ENCODE data around the gene NOSIP.

NOSIP gene

DNA sequence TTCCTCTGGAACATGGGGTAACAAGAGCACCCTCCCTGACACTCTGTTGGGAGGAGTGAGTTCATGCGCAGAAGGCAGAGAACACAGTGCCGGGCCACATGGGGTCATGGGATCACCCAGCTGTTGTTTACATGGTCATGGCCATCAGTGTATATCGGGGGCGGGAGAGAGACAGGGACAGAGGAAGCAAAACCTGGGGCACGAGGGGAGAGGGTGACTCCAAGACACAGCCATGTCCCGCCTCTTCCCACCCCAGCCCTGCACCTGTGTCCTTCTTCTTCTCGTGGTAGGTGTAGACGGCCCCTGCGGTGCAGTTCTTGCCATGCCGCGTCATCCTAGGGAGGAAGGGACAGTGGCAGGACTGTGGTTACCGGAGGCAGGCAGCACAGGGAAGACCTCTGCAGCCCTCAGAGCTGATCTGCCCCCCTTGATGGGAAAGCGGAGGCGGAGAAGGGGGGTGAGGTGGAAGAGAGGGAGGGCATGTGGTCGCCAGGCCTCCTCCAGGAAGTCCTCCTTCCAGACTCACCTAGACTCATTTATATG, 19.9 kb downstream of the NOSIP start:
- H3K27ac ChIP-seq, result peak overlapping the region; percentile 48
- no peak overlapping the region for H3K4me3 ChIP-seq (ENCODE audit: low read depth in 1 of 2, low read length in 1 of 2)
- TF ChIP-seq, protein P1, sequence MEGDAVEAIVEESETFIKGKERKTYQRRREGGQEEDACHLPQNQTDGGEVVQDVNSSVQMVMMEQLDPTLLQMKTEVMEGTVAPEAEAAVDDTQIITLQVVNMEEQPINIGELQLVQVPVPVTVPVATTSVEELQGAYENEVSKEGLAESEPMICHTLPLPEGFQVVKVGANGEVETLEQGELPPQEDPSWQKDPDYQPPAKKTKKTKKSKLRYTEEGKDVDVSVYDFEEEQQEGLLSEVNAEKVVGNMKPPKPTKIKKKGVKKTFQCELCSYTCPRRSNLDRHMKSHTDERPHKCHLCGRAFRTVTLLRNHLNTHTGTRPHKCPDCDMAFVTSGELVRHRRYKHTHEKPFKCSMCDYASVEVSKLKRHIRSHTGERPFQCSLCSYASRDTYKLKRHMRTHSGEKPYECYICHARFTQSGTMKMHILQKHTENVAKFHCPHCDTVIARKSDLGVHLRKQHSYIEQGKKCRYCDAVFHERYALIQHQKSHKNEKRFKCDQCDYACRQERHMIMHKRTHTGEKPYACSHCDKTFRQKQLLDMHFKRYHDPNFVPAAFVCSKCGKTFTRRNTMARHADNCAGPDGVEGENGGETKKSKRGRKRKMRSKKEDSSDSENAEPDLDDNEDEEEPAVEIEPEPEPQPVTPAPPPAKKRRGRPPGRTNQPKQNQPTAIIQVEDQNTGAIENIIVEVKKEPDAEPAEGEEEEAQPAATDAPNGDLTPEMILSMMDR (IDR thresholded peaks at IDR 0.05), result no peak
- no peaks in the 10 kb centered on the region for H3K27me3 ChIP-seq
- no peaks in the 10 kb centered on the region for H3K9me3 ChIP-seq
- H3K36me3 ChIP-seq, result peaks cover 64% of the 10 kb centered on the region
- H3K4me1 ChIP-seq (ENCODE audit: control insufficient read depth in 1 of 2, insufficient read depth in 1 of 2, low read depth in 1 of 2, low read length in 1 of 2), result peaks cover 7 to 10% of the 10 kb centered on the region in 2 experiments

GRCh38 chr19:49559928-49560327, 20.4 kb downstream of the NOSIP start:
- Histone ChIP-seq H3K36me3 (peaks cover 65% of the 10 kb centered on the region), H3K27ac (peak overlapping the region; percentile 48), H3K4me3 (ENCODE audit: low read depth in 1 of 2, low read length in 1 of 2) (no peak overlapping the region), H3K27me3 (no peaks in the 10 kb centered on the region), H3K4me1 (ENCODE audit: control insufficient read depth in 1 of 2, insufficient read depth in 1 of 2, low read depth in 1 of 2, low read length in 1 of 2) (peaks cover 7 to 10% of the 10 kb centered on the region in 2 experiments), H3K9me3 (no peaks in the 10 kb centered on the region)
- TF ChIP-seq, protein P1 (IDR thresholded peaks at IDR 0.05), result no peak

DNA sequence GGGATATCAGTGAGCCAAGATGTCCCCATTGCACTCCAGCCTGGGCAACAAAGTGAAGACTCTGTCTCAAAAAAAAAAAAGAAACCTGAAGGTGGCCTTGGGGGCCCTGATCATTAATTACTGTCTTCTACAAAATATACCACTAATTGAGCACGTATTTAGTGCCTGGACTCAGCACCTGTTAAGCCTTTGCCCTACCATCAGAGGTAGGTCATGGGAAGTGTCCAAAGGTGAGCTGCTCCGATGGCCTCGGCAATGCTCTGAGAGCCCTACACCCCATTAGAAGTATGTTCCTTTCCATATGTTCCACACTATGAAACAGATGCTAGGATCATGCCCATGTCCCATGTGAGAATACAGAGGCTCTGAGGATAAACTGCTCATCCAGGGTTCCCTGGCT, 20.9 kb downstream of the NOSIP start:
- Histone ChIP-seq H3K27ac (no peak overlapping the region), H3K36me3 (peaks cover 70% of the 10 kb centered on the region), H3K4me3 (ENCODE audit: low read depth in 1 of 2, low read length in 1 of 2) (no peak overlapping the region), H3K9me3 (no peaks in the 10 kb centered on the region), H3K27me3 (no peaks in the 10 kb centered on the region), H3K4me1 (ENCODE audit: control insufficient read depth in 1 of 2, insufficient read depth in 1 of 2, low read depth in 1 of 2, low read length in 1 of 2) (peaks cover 7 to 10% of the 10 kb centered on the region in 2 experiments)
- TF ChIP-seq, protein P1 (IDR thresholded peaks at IDR 0.05), result no peak

DNA sequence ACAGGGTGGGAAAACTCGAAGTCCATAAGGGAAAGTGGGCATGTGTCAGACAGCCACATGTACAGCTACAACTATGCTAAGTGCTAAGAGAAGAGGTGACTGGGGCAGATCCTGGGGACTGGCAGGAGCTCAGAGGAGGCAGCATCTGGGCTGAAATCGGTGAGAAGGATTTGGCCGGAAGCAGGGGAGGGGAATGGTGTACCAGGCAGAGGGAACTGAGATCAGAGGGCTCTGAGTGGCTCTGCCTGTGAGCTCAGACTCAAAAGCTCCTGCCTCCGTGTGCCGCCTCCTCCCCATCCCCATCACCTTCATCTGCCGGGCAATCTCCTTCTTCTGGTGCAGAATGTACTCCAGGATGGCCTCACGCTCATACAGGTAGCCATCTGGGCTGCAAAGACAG, 21.8 kb downstream of the NOSIP start:
- Histone ChIP-seq H3K9me3 (no peaks in the 10 kb centered on the region), H3K4me3 (ENCODE audit: low read depth in 1 of 2, low read length in 1 of 2) (no peak overlapping the region), H3K27ac (no peak overlapping the region), H3K36me3 (peaks cover 74% of the 10 kb centered on the region), H3K27me3 (no peaks in the 10 kb centered on the region), H3K4me1 (ENCODE audit: control insufficient read depth in 1 of 2, insufficient read depth in 1 of 2, low read depth in 1 of 2, low read length in 1 of 2) (peaks cover 7 to 10% of the 10 kb centered on the region in 2 experiments)
- TF ChIP-seq, protein P1 (IDR thresholded peaks at IDR 0.05), result no peak

GRCh38 chr19:49557641-49558325, 22.6 kb downstream of the NOSIP start:
- TF ChIP-seq, protein P1 (IDR thresholded peaks at IDR 0.05), result no peak
- peaks cover 74% of the 10 kb centered on the region for H3K36me3 ChIP-seq
- H3K4me1 ChIP-seq (ENCODE audit: control insufficient read depth in 1 of 2, insufficient read depth in 1 of 2, low read depth in 1 of 2, low read length in 1 of 2), result peaks cover 7 to 10% of the 10 kb centered on the region in 2 experiments
- no peak overlapping the region for H3K27ac ChIP-seq
- H3K27me3 ChIP-seq, result no peaks in the 10 kb centered on the region
- no peaks in the 10 kb centered on the region for H3K9me3 ChIP-seq
- no peak overlapping the region for H3K4me3 ChIP-seq (ENCODE audit: low read depth in 1 of 2, low read length in 1 of 2)
